Heart left ventricle (tissue), 13 donors: ENCODE data around the gene FSTL4.

Source experiments
- CTCF ChIP-seq, 12 donors: fragments of 200-600 bp; sonication (generic) in 4 of 12; IDR thresholded peaks; one replicate each; pipeline versions ENCODE4 v1.5.0 to v1.8.0; 2018 to 2022; ENCODE audit warnings: antibody characterized with exemption in 12 of 12, mild to moderate bottlenecking in 5 of 12
- POLR2A ChIP-seq, 2 donors: fragments of 450-650 bp; IDR thresholded peaks; one replicate each; pipeline ENCODE4 v1.6.1; 2017; ENCODE audit warnings: antibody characterized with exemption in 2 of 2, mild to moderate bottlenecking in 2 of 2, moderate library complexity in 2 of 2
- donor health status: ischemic (EF 13 %, LVEDD 7.1; RV severe dilation, severe dysfunction).
- donor health status: DM: no; HTN: yes; CAD: no.
- donor health status: DM: no; HTN: no; CAD: no.
- donor health status: ischemic (EF 25% LVEDD 6.9; RV normal size, moderate dysfunction).
- donor health status: ischemic (EF 25% LVEDD 5.7; RV mildly dilated, moderate dysfunction).
- donor health status: ischemic (EF 35%, LVEDD 5.7; RV mildly dilated, moderate dysfunction).
- donor health status: nonischemic (EF 11% LVEDD 7.7; RV severe dilation, severe dysfunction).
- donor health status: DM: yes; HTN: yes; CAD: no.
- donor health status: PGD.
- donor health status: ischemic (EF 29% LVEDD 5.4; RV normal size, mild dysfunction).
- donor health status: nonischemic (EF 23%, LVEDD 6.1; RV moderate dilation, normal function).

GRCh38 chr5:133606835-133607234 lies 5.5 kb downstream of the FSTL4 start:
- no peak for TF ChIP-seq CTCF (IDR thresholded peaks at IDR 0.05)
- TF ChIP-seq POLR2A (IDR thresholded peaks at IDR 0.05): no peak
